HCT116 (cell line): Measurements from ENCODE around the gene TBX5.

Experiments used
- CTCF ChIP-seq, 3 experiments: fragments of 200-600 bp in 1 of 3; sonication (generic) in 1 of 3; IDR thresholded peaks in 2 of 3; conservative IDR thresholded peaks in 1 of 3; 2 replicates each; pipeline ENCODE4 v1.5.1; 2012 to 2017; ENCODE audit warnings: low read depth in 2 of 3, low read length in 2 of 3, antibody characterized with exemption in 1 of 3, borderline replicate concordance in 1 of 3, control low read depth in 1 of 3, mild to moderate bottlenecking in 1 of 3, mixed read lengths in 1 of 3, mixed run types in 1 of 3, moderate library complexity in 1 of 3; ENCODE audit not compliant: insufficient read depth in 1 of 3
- FOSL1 ChIP-seq: IDR thresholded peaks from 2 replicates; pipeline ENCODE4 v1.6.1; 2012; ENCODE audit warnings: low read depth

- TF ChIP-seq CTCF (IDR thresholded peaks at IDR 0.05 in 2 of 3, conservative IDR thresholded peaks at IDR 0.05 in 1 of 3; ENCODE audit: borderline replicate concordance in 1 of 3, insufficient read depth in 1 of 3, low read depth in 2 of 3, low read length in 2 of 3) (no peak), FOSL1 (no peak)
Measured at GRCh38 chr12:114335607-114336006, 70.3 kb downstream of the TBX5 start.
